ENCODE results near the gene USP54. TPM values are rescaled to one million over a fixed set of nuclear protein-coding genes. Genes with fewer than 3 reads are reported as not detected.
A peak's percentile ranks its signal among the peaks of the same experiment; 100 is the strongest.

USP54 gene
- total RNA-seq, 1 experiment from 2014 or later, result 45.8 TPM

GRCh38 chr10:73493781-73494180, 97.4 kb downstream of the USP54 start:
- Mint-ChIP-seq H3K27ac (ENCODE audit: unreplicated experiment) (peak overlapping the region; percentile 61), H3K27me3 (ENCODE audit: insufficient read depth, unreplicated experiment) (no peaks in the 10 kb centered on the region), H3K36me3 (ENCODE audit: insufficient read depth, unreplicated experiment) (peaks cover 9% of the 10 kb centered on the region), H3K4me3 (ENCODE audit: unreplicated experiment) (peak overlapping the region; percentile 89), H3K4me1 (ENCODE audit: low read depth, unreplicated experiment) (peaks cover 27% of the 10 kb centered on the region), H3K9me3 (ENCODE audit: unreplicated experiment) (peaks cover 3% of the 10 kb centered on the region)
- POLR2A ChIA-PET, result interaction anchor here (1.0 kb wide), 1 partner anchor 242 kb away, joined by 3 read pairs; no protein-coding TSS in a partner anchor
- no peaks in the 10 kb centered on the region for H3K9me3 ChIP-seq
- H3K4me1 ChIP-seq, result peaks cover 8% of the 10 kb centered on the region; the same call in 1 of the 2 replicates
- H3K4me3 ChIP-seq (ENCODE audit: low read depth, low read length), result no peak overlapping the region; the same call in 1 of the 2 replicates
- no peak for DNase-seq
- no peaks in the 10 kb centered on the region; the same call in 1 of the 2 replicates for H3K36me3 ChIP-seq (ENCODE audit: control insufficient read depth, insufficient read depth, low read length)
- intact Hi-C loops (cut with micrococcal nuclease; ENCODE audit: unreplicated experiment), result no loop called here
- no peaks in the 10 kb centered on the region for H3K27me3 ChIP-seq (replicated peaks; ENCODE audit: control insufficient read depth, insufficient read depth, low read length)
- no peak for TF ChIP-seq CTCF (IDR thresholded peaks at IDR 0.05; ENCODE audit: insufficient read depth in 1 of 2, low read depth in 1 of 2, low read length in 1 of 2, severe bottlenecking in 1 of 2, unreplicated experiment in 1 of 2)
- CTCF ChIA-PET, result no interaction called here
- BruUV-seq (replicated peaks), result no TSS peak

GRCh38 chr10:73486601-73487000, 104.5 kb downstream of the USP54 start:
- H3K27me3 Mint-ChIP-seq (ENCODE audit: insufficient read depth, unreplicated experiment), result no peaks in the 10 kb centered on the region
- TF ChIP-seq CTCF (IDR thresholded peaks at IDR 0.05; ENCODE audit: insufficient read depth in 1 of 2, low read depth in 1 of 2, low read length in 1 of 2, severe bottlenecking in 1 of 2, unreplicated experiment in 1 of 2), result no peak
- ChIA-PET POLR2A (interaction anchor here (0.6 kb wide), 1 partner anchor 71 kb away, joined by 4 read pairs; no protein-coding TSS in a partner anchor), CTCF (interaction anchor here (1.5 kb wide), 1 partner anchor 43 kb away, joined by 3 read pairs; no protein-coding TSS in a partner anchor)
- Histone ChIP-seq H3K36me3 (ENCODE audit: control insufficient read depth, insufficient read depth, low read length) (no peaks in the 10 kb centered on the region), H3K4me3 (ENCODE audit: low read depth, low read length) (no peak overlapping the region), H3K4me1 (no peaks in the 10 kb centered on the region), H3K9me3 (no peaks in the 10 kb centered on the region), H3K27me3 (replicated peaks; ENCODE audit: control insufficient read depth, insufficient read depth, low read length) (no peaks in the 10 kb centered on the region)
- H3K4me1 Mint-ChIP-seq (ENCODE audit: low read depth, unreplicated experiment), result no peaks in the 10 kb centered on the region
- intact Hi-C loops (cut with micrococcal nuclease; ENCODE audit: unreplicated experiment), result no loop called here
- no peak overlapping the region for H3K27ac Mint-ChIP-seq (ENCODE audit: unreplicated experiment)
- BruUV-seq (replicated peaks), result no TSS peak
- H3K9me3 Mint-ChIP-seq (ENCODE audit: unreplicated experiment), result peaks cover 8% of the 10 kb centered on the region
- no peak for DNase-seq
- no peak overlapping the region for H3K4me3 Mint-ChIP-seq (ENCODE audit: unreplicated experiment)
- peaks cover 29% of the 10 kb centered on the region for H3K36me3 Mint-ChIP-seq (ENCODE audit: insufficient read depth, unreplicated experiment)

- H3K4me3 ChIP-seq (ENCODE audit: low read depth, low read length), result no peak overlapping the region
- no peaks in the 10 kb centered on the region for H3K27me3 ChIP-seq (replicated peaks; ENCODE audit: control insufficient read depth, insufficient read depth, low read length)
- no peak overlapping the region for H3K4me3 Mint-ChIP-seq (ENCODE audit: unreplicated experiment)
- DNase-seq, result no peak
- intact Hi-C loops (cut with micrococcal nuclease; ENCODE audit: unreplicated experiment), result no loop called here
- H3K9me3 Mint-ChIP-seq (ENCODE audit: unreplicated experiment), result peaks cover 8% of the 10 kb centered on the region
- no peaks in the 10 kb centered on the region for H3K36me3 ChIP-seq (ENCODE audit: control insufficient read depth, insufficient read depth, low read length)
- H3K9me3 ChIP-seq, result no peaks in the 10 kb centered on the region
- peaks cover 29% of the 10 kb centered on the region for H3K36me3 Mint-ChIP-seq (ENCODE audit: insufficient read depth, unreplicated experiment)
- TF ChIP-seq CTCF (IDR thresholded peaks at IDR 0.05; ENCODE audit: insufficient read depth in 1 of 2, low read depth in 1 of 2, low read length in 1 of 2, severe bottlenecking in 1 of 2, unreplicated experiment in 1 of 2), result no peak
- H3K27ac Mint-ChIP-seq (ENCODE audit: unreplicated experiment), result no peak overlapping the region
- POLR2A ChIA-PET, result no interaction called here
- no peaks in the 10 kb centered on the region for H3K4me1 Mint-ChIP-seq (ENCODE audit: low read depth, unreplicated experiment)
- H3K4me1 ChIP-seq, result no peaks in the 10 kb centered on the region
- CTCF ChIA-PET, result no interaction called here
- no TSS peak for BruUV-seq (replicated peaks)
- H3K27me3 Mint-ChIP-seq (ENCODE audit: insufficient read depth, unreplicated experiment), result no peaks in the 10 kb centered on the region
Observed at GRCh38 chr10:73485320-73485719, 105.8 kb downstream of the USP54 start.

Data from Caco-2 (cell line).